Stimulated activated naive CD8-positive, alpha-beta T cell treated with anti-CD3 and anti-CD28 coated beads, Interleukin-15, Interleukin-2, amounts not matched to agents 100 ng/mL and 50 ng/mL, for 24 hours (primary cell): ENCODE results near the gene RANBP1.

Experiments used
- H3K27ac Mint-ChIP-seq: one replicate; pipeline ENCODE4 v1.8.0; 2021; ENCODE audit warnings: mild to moderate bottlenecking, mixed read lengths
- H3K27me3 Mint-ChIP-seq: one replicate; pipeline ENCODE4 v1.8.0; 2021; ENCODE audit warnings: mixed read lengths
- H3K36me3 Mint-ChIP-seq: one replicate; pipeline ENCODE4 v1.8.0; 2021; ENCODE audit warnings: low read depth, mixed read lengths
- H3K4me1 Mint-ChIP-seq: one replicate; pipeline ENCODE4 v1.8.0; 2021; ENCODE audit warnings: low read depth, mixed read lengths
- H3K4me3 Mint-ChIP-seq: one replicate; pipeline ENCODE4 v1.8.0; 2021; ENCODE audit warnings: mild to moderate bottlenecking, mixed read lengths
- H3K9me3 Mint-ChIP-seq: one replicate; pipeline ENCODE4 v1.8.0; 2021; ENCODE audit warnings: mixed read lengths

Gene RANBP1

GRCh38 chr22:20094197-20094807 is 21.6 kb upstream of the RANBP1 start:
- Mint-ChIP-seq H3K9me3 (no peaks in the 10 kb centered on the region), H3K4me1 (peaks cover 70% of the 10 kb centered on the region), H3K4me3 (no peak overlapping the region), H3K27me3 (no peaks in the 10 kb centered on the region), H3K36me3 (peaks cover 97% of the 10 kb centered on the region), H3K27ac (peak overlapping the region; percentile 16)

- Mint-ChIP-seq H3K27me3 (no peaks in the 10 kb centered on the region), H3K4me3 (peak overlapping the region; percentile 44), H3K36me3 (peaks cover 98% of the 10 kb centered on the region), H3K27ac (peak overlapping the region; percentile 75), H3K9me3 (no peaks in the 10 kb centered on the region), H3K4me1 (peaks cover 79% of the 10 kb centered on the region)
These were observed 20.4 kb upstream of the RANBP1 start for GRCh38 chr22:20095521-20095920.

GRCh38 chr22:20096574-20097420 is 19.1 kb upstream of the RANBP1 start:
- Mint-ChIP-seq H3K27ac (no peak overlapping the region), H3K27me3 (no peaks in the 10 kb centered on the region), H3K4me1 (peaks cover 79% of the 10 kb centered on the region), H3K9me3 (no peaks in the 10 kb centered on the region), H3K4me3 (no peak overlapping the region), H3K36me3 (peaks cover 91% of the 10 kb centered on the region)

- no peaks in the 10 kb centered on the region for H3K27me3 Mint-ChIP-seq
- H3K4me3 Mint-ChIP-seq: no peak overlapping the region
These were observed 16.7 kb upstream of the RANBP1 start for GRCh38 chr22:20099099-20099711.

GRCh38 chr22:20101638-20102037 is 14.3 kb upstream of the RANBP1 start:
- H3K27me3 Mint-ChIP-seq: no peaks in the 10 kb centered on the region
- no peaks in the 10 kb centered on the region for H3K9me3 Mint-ChIP-seq
- H3K4me3 Mint-ChIP-seq: peak overlapping the region; percentile 67
- H3K4me1 Mint-ChIP-seq: peaks cover 52% of the 10 kb centered on the region
- H3K36me3 Mint-ChIP-seq: peaks cover 62% of the 10 kb centered on the region
- peak overlapping the region; percentile 90 for H3K27ac Mint-ChIP-seq

More at GRCh38 chr22:20099099-20099711, 16.7 kb upstream of the RANBP1 start:
- H3K27ac Mint-ChIP-seq: peak overlapping the region; percentile 90
- no peaks in the 10 kb centered on the region for H3K9me3 Mint-ChIP-seq
- peaks cover 86% of the 10 kb centered on the region for H3K36me3 Mint-ChIP-seq
- H3K4me1 Mint-ChIP-seq: peaks cover 73% of the 10 kb centered on the region

- peak overlapping the region; percentile 61 for H3K27ac Mint-ChIP-seq
- no peak overlapping the region for H3K4me3 Mint-ChIP-seq
- no peaks in the 10 kb centered on the region for H3K9me3 Mint-ChIP-seq
- H3K27me3 Mint-ChIP-seq: no peaks in the 10 kb centered on the region
- H3K4me1 Mint-ChIP-seq: peaks cover 52% of the 10 kb centered on the region
- peaks cover 56% of the 10 kb centered on the region for H3K36me3 Mint-ChIP-seq
These were observed 13.6 kb upstream of the RANBP1 start for GRCh38 chr22:20102203-20102780.

GRCh38 chr22:20105456-20106204 is 10.3 kb upstream of the RANBP1 start:
- H3K27ac Mint-ChIP-seq: no peak overlapping the region
- H3K9me3 Mint-ChIP-seq: no peaks in the 10 kb centered on the region
- H3K4me1 Mint-ChIP-seq: peaks cover 23% of the 10 kb centered on the region
- no peak overlapping the region for H3K4me3 Mint-ChIP-seq
- H3K27me3 Mint-ChIP-seq: no peaks in the 10 kb centered on the region
- peaks cover 41% of the 10 kb centered on the region for H3K36me3 Mint-ChIP-seq

GRCh38 chr22:20106205-20106848 is 9.6 kb upstream of the RANBP1 start:
- Mint-ChIP-seq H3K27ac (no peak overlapping the region), H3K4me3 (no peak overlapping the region), H3K9me3 (no peaks in the 10 kb centered on the region), H3K4me1 (peaks cover 23% of the 10 kb centered on the region), H3K36me3 (peaks cover 46% of the 10 kb centered on the region), H3K27me3 (no peaks in the 10 kb centered on the region)

- no peaks in the 10 kb centered on the region for H3K9me3 Mint-ChIP-seq
- H3K4me1 Mint-ChIP-seq: peaks cover 23% of the 10 kb centered on the region
- peaks cover 43% of the 10 kb centered on the region for H3K36me3 Mint-ChIP-seq
- H3K27me3 Mint-ChIP-seq: no peaks in the 10 kb centered on the region
- H3K4me3 Mint-ChIP-seq: no peak overlapping the region
- no peak overlapping the region for H3K27ac Mint-ChIP-seq
These were observed 9.1 kb upstream of the RANBP1 start for GRCh38 chr22:20106849-20107237.

- H3K27ac Mint-ChIP-seq: no peak overlapping the region
- H3K4me3 Mint-ChIP-seq: no peak overlapping the region
- H3K4me1 Mint-ChIP-seq: peaks cover 23% of the 10 kb centered on the region
- H3K27me3 Mint-ChIP-seq: no peaks in the 10 kb centered on the region
- no peaks in the 10 kb centered on the region for H3K9me3 Mint-ChIP-seq
- H3K36me3 Mint-ChIP-seq: peaks cover 37% of the 10 kb centered on the region
These were observed 8.4 kb upstream of the RANBP1 start for GRCh38 chr22:20107471-20107901.

- Mint-ChIP-seq H3K4me1 (peaks cover 25% of the 10 kb centered on the region), H3K27me3 (no peaks in the 10 kb centered on the region), H3K36me3 (peaks cover 33% of the 10 kb centered on the region), H3K4me3 (no peak overlapping the region), H3K9me3 (no peaks in the 10 kb centered on the region), H3K27ac (no peak overlapping the region)
These were observed 7.8 kb upstream of the RANBP1 start for GRCh38 chr22:20107951-20108756.

- Mint-ChIP-seq H3K4me1 (peaks cover 26% of the 10 kb centered on the region), H3K27ac (peak overlapping the region; percentile 6), H3K9me3 (no peaks in the 10 kb centered on the region), H3K4me3 (no peak overlapping the region), H3K36me3 (peaks cover 27% of the 10 kb centered on the region), H3K27me3 (no peaks in the 10 kb centered on the region)
These were observed 7.1 kb upstream of the RANBP1 start for GRCh38 chr22:20108757-20109230.
